Measurements from ENCODE around the gene NR5A2.

The NR5A2 gene

DNA sequence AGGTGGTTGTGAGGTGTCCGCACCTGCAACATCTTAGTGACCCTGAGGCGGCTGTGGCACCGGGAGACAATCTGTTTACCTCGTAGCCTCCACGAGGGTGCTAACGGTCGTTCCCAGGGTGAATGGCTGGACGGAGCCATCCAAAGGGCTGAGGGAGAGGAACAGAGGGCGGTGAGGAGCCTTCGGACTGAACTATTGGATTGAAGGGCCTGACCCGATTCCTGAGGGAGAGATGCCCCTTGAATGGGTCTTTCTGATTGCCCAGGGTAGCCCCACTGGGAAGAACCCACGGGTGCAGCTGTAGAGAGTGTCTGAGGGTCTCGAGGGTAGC, 2.3 kb downstream of the NR5A2 start:
- Mint-ChIP-seq H3K4me3 (peak overlapping the region; percentile 65), H3K4me1 (ENCODE audit: low read depth) (peaks cover 7% of the 10 kb centered on the region)

DNA sequence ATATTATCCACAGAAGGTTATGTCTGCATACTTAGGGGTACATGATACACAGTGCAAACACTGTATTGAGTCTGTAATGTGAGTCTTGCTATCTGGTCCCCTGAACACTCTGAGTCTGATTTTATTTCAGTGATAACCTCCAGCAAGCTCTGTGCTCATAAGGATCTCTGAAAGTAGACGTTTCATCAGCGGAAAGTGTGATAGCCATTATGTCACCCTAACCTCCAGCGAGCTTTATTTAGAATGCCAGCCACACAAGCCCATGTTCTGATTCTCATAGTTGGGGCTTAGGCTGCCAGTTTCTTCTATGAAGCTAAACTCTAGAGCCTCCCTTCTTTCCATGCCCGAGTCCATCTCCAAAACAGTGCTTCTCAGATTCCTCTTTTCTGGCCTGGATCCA, 3.3 kb downstream of the NR5A2 start:
- Mint-ChIP-seq H3K27me3 (peaks cover 28% of the 10 kb centered on the region), H3K9me3 (ENCODE audit: low read depth) (no peaks in the 10 kb centered on the region), H3K4me3 (no peak overlapping the region), H3K27ac (no peak overlapping the region), H3K4me1 (ENCODE audit: low read depth) (peaks cover 11% of the 10 kb centered on the region), H3K36me3 (no peaks in the 10 kb centered on the region)

More for the DNA sequence above, 2.3 kb downstream of the NR5A2 start:
- Mint-ChIP-seq H3K36me3 (no peaks in the 10 kb centered on the region), H3K27me3 (peaks cover 30% of the 10 kb centered on the region), H3K27ac (no peak overlapping the region), H3K9me3 (ENCODE audit: low read depth) (no peaks in the 10 kb centered on the region)

DNA sequence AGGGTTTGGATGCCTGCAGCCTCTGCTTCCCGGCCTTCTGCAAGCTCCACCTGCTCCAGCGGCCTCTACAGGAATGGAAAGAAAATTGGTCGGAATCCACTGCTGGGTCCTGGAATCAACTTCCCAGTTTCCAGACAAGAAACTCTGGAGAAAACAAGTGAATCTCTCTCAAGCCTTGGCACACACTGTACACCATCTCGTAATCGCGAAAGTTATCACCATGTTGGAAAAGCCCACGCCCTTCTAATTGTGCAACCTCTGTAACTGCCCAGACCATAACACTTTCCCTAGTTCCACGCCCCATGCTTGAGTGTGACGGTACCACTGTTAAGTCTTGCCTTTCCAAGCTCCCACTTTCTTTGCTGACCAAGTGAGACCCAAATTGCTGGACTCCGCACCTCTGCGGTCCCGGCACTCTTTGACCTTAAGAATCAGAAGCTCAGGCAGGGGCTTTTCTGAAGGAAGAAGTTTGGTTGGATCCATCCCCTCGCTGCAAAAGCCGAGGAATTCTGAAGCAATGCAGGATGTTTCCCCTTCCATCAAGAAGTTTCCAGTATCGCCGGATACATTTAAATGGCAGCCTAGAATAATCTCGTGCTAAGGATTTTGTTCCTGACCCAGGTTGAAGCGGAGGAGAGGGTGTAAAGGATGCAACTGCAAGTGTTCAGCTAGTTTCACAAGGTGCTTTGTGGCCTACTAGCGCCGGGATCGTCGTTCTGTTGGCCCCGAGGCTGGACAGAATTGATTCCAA, 6.2 kb downstream of the NR5A2 start:
- H3K4me3 Mint-ChIP-seq, result no peak overlapping the region
- H3K27ac Mint-ChIP-seq, result no peak overlapping the region
- H3K4me1 Mint-ChIP-seq (ENCODE audit: low read depth), result peaks cover 19% of the 10 kb centered on the region
- H3K9me3 Mint-ChIP-seq (ENCODE audit: low read depth), result no peaks in the 10 kb centered on the region
- H3K36me3 Mint-ChIP-seq, result no peaks in the 10 kb centered on the region
- peaks cover 40% of the 10 kb centered on the region for H3K27me3 Mint-ChIP-seq

DNA sequence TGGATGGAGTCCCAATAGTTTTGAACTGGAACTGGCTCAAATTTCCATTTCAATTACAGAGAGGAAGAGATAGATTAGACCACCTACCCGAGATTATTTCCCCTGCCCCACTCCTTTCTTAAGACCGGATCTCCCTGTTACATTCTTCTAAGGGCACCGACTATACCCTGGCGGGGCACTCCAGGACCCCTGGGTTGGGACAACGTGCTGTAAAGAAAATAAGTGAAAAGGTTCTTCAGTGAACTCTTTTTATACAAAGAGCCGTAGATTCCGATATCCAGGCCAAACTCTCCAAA, 6.7 kb downstream of the NR5A2 start:
- no peak overlapping the region for H3K27ac Mint-ChIP-seq
- H3K36me3 Mint-ChIP-seq, result no peaks in the 10 kb centered on the region
- H3K4me3 Mint-ChIP-seq, result no peak overlapping the region
- H3K9me3 Mint-ChIP-seq (ENCODE audit: low read depth), result no peaks in the 10 kb centered on the region
- H3K27me3 Mint-ChIP-seq, result peaks cover 37% of the 10 kb centered on the region
- H3K4me1 Mint-ChIP-seq (ENCODE audit: low read depth), result peaks cover 19% of the 10 kb centered on the region

DNA sequence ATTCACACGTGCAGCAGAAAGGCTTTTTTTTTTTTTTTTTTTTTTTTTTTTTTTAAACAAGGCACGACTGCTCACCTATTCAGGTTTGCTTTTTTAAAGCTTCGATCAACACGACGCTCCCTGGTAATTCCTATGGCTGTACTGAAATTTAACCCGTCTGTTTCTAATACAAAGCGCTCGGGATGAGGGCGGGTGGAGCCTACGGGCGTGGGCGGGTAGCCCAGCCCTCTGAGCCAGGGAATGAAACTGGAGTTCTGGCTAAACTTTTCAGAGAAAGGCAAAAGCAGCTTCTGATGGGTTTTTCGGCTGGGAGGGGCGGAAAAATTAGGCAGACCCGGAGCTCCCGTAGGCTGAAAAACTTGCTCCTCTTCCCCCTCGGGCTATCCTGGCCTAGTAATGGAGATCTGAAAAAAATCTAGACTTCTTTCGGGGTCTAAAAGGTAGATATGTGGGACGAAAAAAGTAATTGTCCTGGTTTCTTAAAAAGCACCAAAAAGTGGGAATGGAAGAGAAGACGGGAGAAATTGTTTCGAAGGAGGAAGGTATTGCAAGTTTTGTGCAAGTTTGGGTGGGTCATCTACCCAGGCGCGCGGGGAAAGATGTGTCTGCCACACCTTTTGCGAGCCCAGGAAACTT, 7.4 kb downstream of the NR5A2 start:
- H3K4me1 Mint-ChIP-seq (ENCODE audit: low read depth), result peaks cover 21% of the 10 kb centered on the region
- no peak overlapping the region for H3K27ac Mint-ChIP-seq
- no peak overlapping the region for H3K4me3 Mint-ChIP-seq
- no peaks in the 10 kb centered on the region for H3K36me3 Mint-ChIP-seq
- no peaks in the 10 kb centered on the region for H3K9me3 Mint-ChIP-seq (ENCODE audit: low read depth)
- H3K27me3 Mint-ChIP-seq, result peaks cover 33% of the 10 kb centered on the region

DNA sequence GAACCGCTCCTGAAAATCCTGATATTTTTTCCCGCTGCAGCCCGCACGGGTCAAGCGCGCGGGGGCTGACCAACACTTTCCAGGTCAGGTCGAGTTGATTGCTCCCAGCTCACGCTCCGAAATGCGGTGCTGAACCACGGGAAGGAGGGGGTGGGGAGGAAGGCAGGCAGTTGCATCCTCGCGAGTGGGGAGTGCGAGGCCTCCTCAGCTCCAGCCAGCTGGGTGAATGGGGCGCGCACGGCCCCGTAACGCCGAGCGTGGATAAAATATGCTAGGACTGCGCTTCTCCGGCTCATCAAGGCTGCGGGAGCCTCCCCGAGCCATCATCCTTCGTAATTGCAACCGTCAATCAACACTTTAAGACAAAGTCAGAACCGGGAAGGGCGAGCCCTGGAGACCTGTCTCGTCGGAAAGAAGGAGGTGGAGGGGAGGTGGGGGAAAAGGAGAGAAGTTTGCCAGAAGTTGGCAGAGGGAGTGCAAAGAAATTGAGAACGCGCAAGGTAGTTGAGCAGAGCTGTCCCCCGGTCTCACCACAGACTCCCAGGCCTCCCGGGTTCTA, 8.0 kb downstream of the NR5A2 start:
- Mint-ChIP-seq H3K36me3 (no peaks in the 10 kb centered on the region), H3K4me3 (peak overlapping the region; percentile 32), H3K4me1 (ENCODE audit: low read depth) (peaks cover 24% of the 10 kb centered on the region), H3K27me3 (peaks cover 32% of the 10 kb centered on the region), H3K27ac (no peak overlapping the region), H3K9me3 (ENCODE audit: low read depth) (no peaks in the 10 kb centered on the region)

DNA sequence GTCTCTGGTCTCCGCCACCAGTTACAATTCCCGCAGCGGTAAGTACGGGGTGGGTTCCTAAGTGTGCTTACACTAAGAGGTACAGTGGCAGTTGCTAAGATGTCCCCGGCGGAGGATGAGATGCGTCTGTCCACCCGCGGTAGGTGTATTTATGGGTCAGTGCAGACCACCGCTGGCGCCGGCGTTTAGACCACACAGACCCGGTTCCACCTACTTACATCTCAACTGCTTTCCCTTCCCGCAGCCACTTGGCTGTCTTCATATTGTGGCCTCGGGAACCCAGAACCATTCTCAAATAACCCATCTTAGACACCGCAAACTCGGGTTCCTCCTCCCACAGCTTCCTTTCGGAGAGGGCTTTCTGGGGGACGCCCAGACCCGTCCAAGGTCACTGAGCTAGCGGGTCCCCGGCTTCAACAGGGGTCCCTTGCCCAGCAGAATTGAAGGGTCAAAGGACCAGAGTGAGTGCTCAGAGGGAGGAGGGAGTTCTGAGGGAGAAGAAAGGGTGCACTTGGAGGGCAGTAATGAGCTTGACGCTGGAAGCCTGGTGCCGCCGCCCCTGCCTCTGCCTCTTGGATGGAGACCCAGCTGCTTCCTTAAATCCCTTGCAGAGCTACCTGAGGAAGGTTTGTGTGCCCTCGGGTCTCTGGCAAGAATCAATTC, 8.6 kb downstream of the NR5A2 start:
- Mint-ChIP-seq H3K27ac (no peak overlapping the region), H3K36me3 (no peaks in the 10 kb centered on the region), H3K27me3 (peaks cover 33% of the 10 kb centered on the region), H3K4me1 (ENCODE audit: low read depth) (peaks cover 30% of the 10 kb centered on the region), H3K9me3 (ENCODE audit: low read depth) (no peaks in the 10 kb centered on the region), H3K4me3 (no peak overlapping the region)

DNA sequence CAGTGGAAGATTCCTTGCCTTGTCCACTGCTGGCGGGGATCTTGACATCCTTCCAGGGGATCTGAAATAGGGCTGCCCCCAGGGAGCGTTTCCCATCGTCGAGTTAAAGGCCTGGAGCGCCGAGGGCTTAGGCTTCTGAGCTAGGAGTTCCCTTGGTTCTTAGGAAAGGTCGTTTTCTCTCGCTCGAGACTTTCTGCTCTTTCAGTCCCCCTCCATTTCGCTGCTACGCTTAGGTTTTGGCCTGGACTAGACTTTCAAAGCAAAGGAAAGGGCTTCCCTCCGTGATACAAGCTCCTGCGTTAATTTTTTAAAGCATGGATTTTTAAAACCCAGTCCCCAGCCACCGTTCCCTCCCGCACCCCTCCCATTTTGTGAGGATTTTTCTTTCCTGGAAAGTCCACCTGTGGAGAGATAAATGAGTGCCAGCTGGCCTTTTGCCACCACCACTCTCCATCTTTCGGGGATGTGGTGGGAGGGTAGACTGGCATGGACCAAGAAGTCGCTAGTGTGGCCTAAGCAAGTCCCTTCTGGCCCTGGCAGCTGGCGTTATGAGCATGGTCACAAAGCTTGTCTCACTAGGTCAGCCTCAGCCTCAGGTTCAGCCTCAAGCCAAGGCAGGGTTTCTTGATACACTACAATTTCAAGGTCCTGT, 9.2 kb downstream of the NR5A2 start:
- H3K4me3 Mint-ChIP-seq, result no peak overlapping the region
- H3K27ac Mint-ChIP-seq, result no peak overlapping the region
- H3K27me3 Mint-ChIP-seq, result peaks cover 35% of the 10 kb centered on the region

DNA sequence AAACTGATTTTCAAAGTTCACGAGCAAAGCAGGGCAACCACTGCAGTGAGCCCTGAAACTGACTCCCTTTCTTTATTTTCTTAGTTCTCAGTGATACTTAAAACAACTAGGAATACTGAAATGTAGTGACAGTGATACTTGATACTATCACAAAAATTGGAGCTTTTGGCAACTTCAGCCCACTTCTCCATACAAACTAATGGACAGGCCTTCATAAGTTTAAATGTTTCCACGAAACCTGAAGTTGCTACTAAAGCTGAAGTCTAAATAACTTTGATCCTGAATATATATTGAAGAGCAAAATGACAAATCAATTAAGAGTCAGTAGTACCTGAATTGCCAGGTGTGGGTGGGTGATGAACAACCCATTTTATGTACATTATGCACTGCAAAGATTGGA, 10.0 kb downstream of the NR5A2 start:
- no peak overlapping the region for H3K27ac Mint-ChIP-seq
- peak overlapping the region; percentile 60 for H3K4me3 Mint-ChIP-seq
- no peaks in the 10 kb centered on the region for H3K36me3 Mint-ChIP-seq
- no peaks in the 10 kb centered on the region for H3K9me3 Mint-ChIP-seq (ENCODE audit: low read depth)
- peaks cover 33% of the 10 kb centered on the region for H3K27me3 Mint-ChIP-seq
- peaks cover 36% of the 10 kb centered on the region for H3K4me1 Mint-ChIP-seq (ENCODE audit: low read depth)

More for the DNA sequence above, 9.2 kb downstream of the NR5A2 start:
- H3K9me3 Mint-ChIP-seq (ENCODE audit: low read depth), result no peaks in the 10 kb centered on the region
- H3K36me3 Mint-ChIP-seq, result no peaks in the 10 kb centered on the region
- peaks cover 33% of the 10 kb centered on the region for H3K4me1 Mint-ChIP-seq (ENCODE audit: low read depth)

DNA sequence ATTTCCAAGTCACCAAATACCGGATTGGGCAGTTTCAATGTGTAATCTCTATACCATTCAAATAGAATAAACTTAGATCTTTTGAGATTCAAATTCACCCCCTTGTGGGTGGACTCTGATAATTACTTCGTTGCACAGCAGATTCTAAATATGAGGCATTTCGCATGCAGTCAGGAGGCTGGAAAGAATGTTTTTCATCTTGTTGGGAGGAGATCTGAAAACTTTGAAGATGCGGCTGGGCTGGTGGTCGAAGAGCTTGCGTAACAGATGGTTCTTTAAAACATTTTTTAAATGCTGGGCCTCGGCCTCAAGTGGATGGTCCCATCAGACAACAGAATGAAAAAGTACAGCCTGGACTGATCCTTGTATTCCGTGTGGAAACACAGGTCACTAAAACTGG, 10.4 kb downstream of the NR5A2 start:
- Mint-ChIP-seq H3K4me3 (peak overlapping the region; percentile 60), H3K9me3 (ENCODE audit: low read depth) (no peaks in the 10 kb centered on the region), H3K36me3 (no peaks in the 10 kb centered on the region), H3K27ac (no peak overlapping the region), H3K4me1 (ENCODE audit: low read depth) (peaks cover 40% of the 10 kb centered on the region), H3K27me3 (peaks cover 37% of the 10 kb centered on the region)

DNA sequence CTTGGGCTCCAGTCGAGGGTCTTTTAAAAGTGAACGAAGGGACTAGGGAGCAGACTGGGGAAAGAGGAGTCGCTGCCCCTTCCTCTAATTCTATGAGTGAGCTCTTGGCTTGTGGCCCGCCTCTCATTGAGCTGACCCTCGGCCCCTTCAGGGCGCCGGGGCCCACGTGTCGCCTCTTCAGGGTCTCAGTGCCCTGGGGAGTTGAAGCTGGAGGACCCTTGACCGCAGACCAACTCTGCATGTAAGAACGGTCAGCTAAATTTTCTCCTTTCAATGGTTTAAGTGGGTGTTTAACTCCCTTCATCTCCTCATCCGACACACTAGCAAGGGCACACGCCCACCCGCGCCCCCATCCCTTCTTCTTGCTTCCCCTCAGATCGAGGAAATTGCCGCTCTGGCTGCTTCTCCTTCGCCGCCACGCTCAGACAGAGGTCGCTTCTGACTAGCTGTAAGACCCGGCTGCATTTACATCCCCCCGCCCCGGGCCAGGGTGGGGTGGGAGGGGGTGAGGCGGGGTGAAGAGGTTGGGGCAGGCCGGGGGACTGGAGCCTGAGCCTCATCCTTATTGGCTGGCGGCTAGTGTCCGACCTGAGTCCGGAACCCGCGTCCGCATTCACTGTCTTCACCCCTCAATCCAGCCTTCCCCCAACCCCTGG, 10.9 kb downstream of the NR5A2 start:
- Mint-ChIP-seq H3K4me3 (peak overlapping the region; percentile 60), H3K36me3 (no peaks in the 10 kb centered on the region), H3K9me3 (ENCODE audit: low read depth) (no peaks in the 10 kb centered on the region), H3K27ac (no peak overlapping the region), H3K4me1 (ENCODE audit: low read depth) (peaks cover 45% of the 10 kb centered on the region), H3K27me3 (peaks cover 40% of the 10 kb centered on the region)

DNA sequence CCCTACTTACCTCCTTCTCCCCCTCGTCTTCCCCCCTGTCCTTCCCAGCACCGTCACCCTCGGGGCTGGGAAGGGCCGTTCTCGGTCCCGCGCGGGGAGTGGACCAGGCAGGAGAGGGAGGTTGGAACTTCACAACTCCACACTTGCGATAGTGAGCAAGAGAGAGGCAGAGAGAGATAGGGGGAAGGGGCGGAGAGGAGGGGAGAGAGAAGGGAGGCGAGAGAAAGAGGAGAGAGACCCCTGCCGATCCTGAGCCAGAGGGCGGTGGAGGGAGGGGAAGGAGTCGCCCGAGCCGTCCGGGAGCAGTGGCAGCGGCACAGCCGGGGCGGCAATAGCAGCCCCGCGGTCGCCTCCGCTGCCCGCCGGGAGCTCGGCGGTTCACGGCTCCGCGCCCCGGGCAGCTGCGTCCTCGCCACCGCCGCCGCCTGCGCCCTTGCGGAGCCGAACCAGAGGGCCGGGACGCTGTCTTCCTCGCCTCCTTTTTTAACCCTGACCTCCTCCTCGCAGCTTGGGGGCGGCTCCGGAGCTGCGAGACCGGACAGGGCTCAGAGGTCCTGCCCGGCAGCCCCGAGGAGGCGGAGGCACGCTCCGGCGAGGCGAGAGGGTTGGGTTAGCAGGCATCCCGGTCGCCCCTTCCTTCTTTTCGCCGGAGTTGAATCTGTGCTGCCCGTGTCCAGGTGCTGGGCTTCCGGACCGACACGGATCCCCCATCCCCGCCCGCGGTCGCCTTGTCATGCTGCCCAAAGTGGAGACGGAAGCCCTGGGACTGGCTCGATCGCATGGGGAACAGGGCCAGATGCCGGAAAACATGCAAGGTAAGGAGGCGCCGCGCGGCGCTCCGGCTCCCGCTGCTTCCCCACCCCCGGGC, 11.7 kb downstream of the NR5A2 start:
- H3K36me3 Mint-ChIP-seq, result no peaks in the 10 kb centered on the region
- H3K27ac Mint-ChIP-seq, result no peak overlapping the region
- peak overlapping the region; percentile 75 for H3K4me3 Mint-ChIP-seq
- H3K27me3 Mint-ChIP-seq, result peaks cover 44% of the 10 kb centered on the region
- H3K9me3 Mint-ChIP-seq (ENCODE audit: low read depth), result no peaks in the 10 kb centered on the region
- peaks cover 45% of the 10 kb centered on the region for H3K4me1 Mint-ChIP-seq (ENCODE audit: low read depth)

DNA sequence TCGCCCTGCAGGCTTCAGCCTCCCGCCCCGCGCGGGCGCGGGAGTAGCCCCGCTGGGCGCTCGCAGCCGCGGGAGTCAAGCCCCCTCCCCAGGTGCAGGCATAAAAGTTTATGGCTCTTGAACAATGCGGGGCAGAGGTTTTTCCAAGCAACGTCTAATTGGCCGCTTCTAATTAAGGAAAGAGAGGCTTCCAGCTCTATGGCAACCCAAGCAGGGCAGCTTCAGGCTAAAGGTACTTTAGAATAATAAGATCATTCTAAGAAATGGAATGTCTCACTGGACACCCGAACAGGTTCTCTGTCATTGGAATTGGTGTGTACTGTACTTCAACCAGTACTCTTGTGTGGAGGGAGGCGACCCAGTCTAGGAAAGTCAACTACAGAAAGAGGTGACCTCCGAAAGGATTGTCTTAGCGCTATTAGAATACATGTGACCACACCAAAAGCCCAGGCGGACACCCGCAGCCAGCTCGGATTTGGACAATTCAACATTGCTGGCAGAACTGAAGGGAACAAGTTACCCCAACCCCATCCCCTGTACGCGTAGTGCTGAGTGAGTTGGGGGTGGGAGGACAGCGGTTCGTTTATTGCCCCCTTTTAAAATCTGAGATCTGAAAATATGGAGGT, 12.5 kb downstream of the NR5A2 start:
- no peaks in the 10 kb centered on the region for H3K9me3 Mint-ChIP-seq (ENCODE audit: low read depth)
- H3K36me3 Mint-ChIP-seq, result no peaks in the 10 kb centered on the region
- H3K4me1 Mint-ChIP-seq (ENCODE audit: low read depth), result peaks cover 45% of the 10 kb centered on the region
- H3K27ac Mint-ChIP-seq, result no peak overlapping the region
- peaks cover 44% of the 10 kb centered on the region for H3K27me3 Mint-ChIP-seq
- H3K4me3 Mint-ChIP-seq, result peak overlapping the region; percentile 68
